Esophagus muscularis mucosa (tissue), 4 donors: ENCODE data around the gene AP4S1.

Experiments used
- CTCF ChIP-seq, 3 experiments: fragments of 200-600 bp in 2 of 3; fragments of 450-650 bp in 1 of 3; sonication (generic) in 2 of 3; IDR thresholded peaks; one replicate each; pipeline ENCODE4 v1.5.1; 2017 to 2019; ENCODE audit warnings: antibody characterized with exemption in 3 of 3, mild to moderate bottlenecking in 2 of 3, moderate library complexity in 1 of 3
- EP300 ChIP-seq: sonication (generic); formaldehyde crosslinking; IDR thresholded peaks from one replicate; pipeline ENCODE4 v1.6.1; 2017; ENCODE audit warnings: antibody characterized with exemption
- POLR2A ChIP-seq: fragments of 450-650 bp; IDR thresholded peaks from one replicate; pipeline ENCODE4 v1.6.1; 2017; ENCODE audit warnings: antibody characterized with exemption, moderate library complexity, mild to moderate bottlenecking, low read depth
- POLR2AphosphoS5 ChIP-seq, 2 donors: sonication (generic); formaldehyde crosslinking; IDR thresholded peaks; one replicate each; pipeline ENCODE4 v1.6.1; 2017; ENCODE audit warnings: antibody characterized with exemption in 2 of 2

- TF ChIP-seq POLR2A (no peak), POLR2AphosphoS5 (IDR thresholded peaks at IDR 0.05) (no peak), CTCF (IDR thresholded peaks at IDR 0.05) (no peak), EP300 (no peak)
Measured at GRCh38 chr14:31030469-31030868, 5.0 kb downstream of the AP4S1 start.
